Activated CD8-positive, alpha-beta memory T cell treated with anti-CD3 and anti-CD28 coated beads for 36 hours (primary cell): Measurements from ENCODE around the gene NKAIN4. TPM values are rescaled to one million over a fixed set of nuclear protein-coding genes. Genes with fewer than 3 reads are reported as not detected.

Experiments used
- CTCF ChIA-PET: fragments of 350-600 bp; sonication (Branson Sonifier 250); formaldehyde crosslinking; loops from one replicate; lab custom pipeline; 2021; ENCODE audit warnings: antibody characterized with exemption; lab: Charles Lee
- POLR2A ChIA-PET: fragments of 350-600 bp; sonication (Branson Sonifier 250); formaldehyde crosslinking; loops from one replicate; lab custom pipeline; 2021; ENCODE audit warnings: antibody characterized with exemption; lab: Charles Lee
- total RNA-seq, 2 experiments: library from RNA; stranded (reverse); gene quantifications; one replicate each; pipeline ENCODE4 v1.2.3, GENCODE V29; 2021

NKAIN4 gene
- total RNA-seq, 2 experiments from 2014 or later = not detected

DNA sequence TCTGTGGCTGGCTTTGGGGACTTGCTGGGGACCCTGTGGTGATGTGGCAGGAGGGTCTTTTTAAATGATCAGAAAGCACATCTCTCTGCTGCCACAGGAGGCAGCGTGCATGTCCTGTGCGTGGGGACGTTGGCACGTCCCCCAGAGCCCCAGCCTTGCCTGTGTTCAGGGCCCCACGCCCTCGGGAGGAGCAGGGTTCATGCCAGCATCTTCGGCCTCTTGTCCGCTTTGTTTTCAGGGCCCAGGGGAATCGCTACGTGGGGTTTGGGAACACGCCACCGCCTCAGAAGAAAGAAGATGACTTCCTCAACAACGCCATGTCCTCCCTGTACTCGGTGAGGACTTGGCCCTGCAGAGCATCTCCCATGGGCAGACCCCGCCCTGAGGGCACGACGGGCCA is 24.4 kb upstream of the NKAIN4 start:
- ChIA-PET CTCF (no interaction called here), POLR2A (no interaction called here)

- ChIA-PET CTCF (no interaction called here), POLR2A (no interaction called here)
Observed at GRCh38 chr20:63277466-63278272, 23.4 kb upstream of the NKAIN4 start.

GRCh38 chr20:63276956-63277355 is 22.7 kb upstream of the NKAIN4 start:
- POLR2A ChIA-PET = no interaction called here
- CTCF ChIA-PET = interaction anchor here (0.6 kb wide), 1 partner anchor 376 kb away, joined by 4 read pairs; no protein-coding TSS in a partner anchor

GRCh38 chr20:63275825-63276224 is 21.6 kb upstream of the NKAIN4 start:
- POLR2A ChIA-PET = no interaction called here
- CTCF ChIA-PET = interaction anchor here (0.6 kb wide), 1 partner anchor 75 kb away, joined by 3 read pairs; no protein-coding TSS in a partner anchor

- CTCF ChIA-PET = interaction anchor here (0.7 to 1.0 kb wide), 2 partner anchors 221 to 222 kb away, joined by 3 read pairs; no protein-coding TSS in a partner anchor
- POLR2A ChIA-PET = no interaction called here
Observed at GRCh38 chr20:63274381-63275228, 20.3 kb upstream of the NKAIN4 start.

DNA sequence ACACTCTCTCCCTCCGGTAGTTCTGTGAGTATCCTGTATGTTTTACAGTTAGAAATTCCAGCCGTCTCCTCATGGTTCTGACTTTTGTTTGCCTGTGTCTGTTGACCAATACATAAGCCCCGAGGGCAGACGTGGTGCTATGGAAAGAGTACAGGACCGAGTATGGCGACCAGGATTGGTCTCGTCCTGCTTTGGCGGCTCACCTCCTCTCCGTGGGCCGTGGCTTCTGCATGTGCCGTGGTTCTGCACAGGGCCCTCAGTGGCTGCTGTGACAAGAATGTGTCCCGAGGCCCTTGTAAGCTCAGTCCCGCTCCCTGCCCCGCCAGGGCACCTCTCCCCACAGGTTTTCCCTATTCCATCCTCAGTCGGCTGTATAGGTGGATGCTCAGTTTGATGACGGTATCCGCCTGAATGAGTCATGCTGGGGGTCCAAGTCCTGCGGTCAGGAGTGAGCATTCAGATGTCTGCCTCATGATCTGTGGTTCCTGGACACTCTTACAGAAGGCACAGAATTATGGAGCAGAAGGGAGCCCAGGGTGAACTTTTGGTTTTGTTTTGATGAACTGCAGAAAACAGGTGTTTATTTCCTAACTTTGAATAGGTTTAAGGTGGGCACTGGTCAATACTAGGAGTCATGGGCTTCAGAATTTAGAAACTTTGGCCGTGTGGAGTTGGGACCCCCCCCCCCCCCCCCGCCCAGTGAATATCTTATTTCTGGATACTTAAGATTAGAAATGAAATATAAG is 19.5 kb upstream of the NKAIN4 start:
- ChIA-PET CTCF (interaction anchor here (0.6 to 2.2 kb wide), 4 partner anchors 51 to 747 kb away, joined by 3 to 8 read pairs (median 3); no protein-coding TSS in a partner anchor), POLR2A (interaction anchor here (0.6 kb wide), 1 partner anchor 21 kb away, joined by 3 read pairs; no protein-coding TSS in a partner anchor)

DNA sequence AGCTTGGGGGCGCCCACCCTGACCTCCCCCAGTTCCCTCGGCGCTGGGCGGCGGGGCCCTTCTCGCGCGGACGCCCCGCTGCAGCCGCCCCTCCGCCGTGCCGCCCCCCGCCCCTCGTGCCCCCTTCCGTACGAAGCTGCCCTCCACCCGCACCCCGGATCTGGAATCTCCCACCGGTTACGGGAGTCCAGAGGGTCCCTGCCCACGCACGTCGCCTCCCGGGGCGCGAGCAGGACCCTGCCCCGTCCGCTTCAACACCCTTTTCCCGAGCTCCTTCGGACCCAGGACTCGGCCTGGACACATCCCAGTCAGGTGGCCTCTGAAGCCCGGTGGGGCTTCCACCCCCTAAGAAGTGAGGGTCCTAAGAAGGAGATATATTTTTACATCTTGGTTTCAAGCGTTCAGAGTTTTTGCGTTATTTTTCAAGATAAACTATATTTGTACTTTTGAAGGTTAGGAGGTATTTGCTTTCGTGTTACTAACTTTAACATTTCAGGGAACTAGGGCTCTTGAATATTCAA is 18.9 kb upstream of the NKAIN4 start:
- ChIA-PET POLR2A (interaction anchor here (0.6 to 1.0 kb wide), 2 partner anchors 11 to 21 kb away, joined by 3 to 5 read pairs; no protein-coding TSS in a partner anchor), CTCF (interaction anchor here (0.6 to 2.2 kb wide), 4 partner anchors 19 to 746 kb away, joined by 3 to 8 read pairs (median 4); no protein-coding TSS in a partner anchor)

- POLR2A ChIA-PET = interaction anchor here (0.6 to 1.0 kb wide), 2 partner anchors 12 to 623 kb away, joined by 3 to 5 read pairs; no protein-coding TSS in a partner anchor
- CTCF ChIA-PET = interaction anchor here (2.1 to 2.2 kb wide), 2 partner anchors 19 to 49 kb away, joined by 4 to 8 read pairs; no protein-coding TSS in a partner anchor
Observed at GRCh38 chr20:63272105-63273058, 18.1 kb upstream of the NKAIN4 start, which contains the start of gene ARFGAP1. Gene ARFGAP1, plus strand, starts transcription at chr20:63272813. Its CDS starts 2,768 bp downstream, at chr20:63275581.

DNA sequence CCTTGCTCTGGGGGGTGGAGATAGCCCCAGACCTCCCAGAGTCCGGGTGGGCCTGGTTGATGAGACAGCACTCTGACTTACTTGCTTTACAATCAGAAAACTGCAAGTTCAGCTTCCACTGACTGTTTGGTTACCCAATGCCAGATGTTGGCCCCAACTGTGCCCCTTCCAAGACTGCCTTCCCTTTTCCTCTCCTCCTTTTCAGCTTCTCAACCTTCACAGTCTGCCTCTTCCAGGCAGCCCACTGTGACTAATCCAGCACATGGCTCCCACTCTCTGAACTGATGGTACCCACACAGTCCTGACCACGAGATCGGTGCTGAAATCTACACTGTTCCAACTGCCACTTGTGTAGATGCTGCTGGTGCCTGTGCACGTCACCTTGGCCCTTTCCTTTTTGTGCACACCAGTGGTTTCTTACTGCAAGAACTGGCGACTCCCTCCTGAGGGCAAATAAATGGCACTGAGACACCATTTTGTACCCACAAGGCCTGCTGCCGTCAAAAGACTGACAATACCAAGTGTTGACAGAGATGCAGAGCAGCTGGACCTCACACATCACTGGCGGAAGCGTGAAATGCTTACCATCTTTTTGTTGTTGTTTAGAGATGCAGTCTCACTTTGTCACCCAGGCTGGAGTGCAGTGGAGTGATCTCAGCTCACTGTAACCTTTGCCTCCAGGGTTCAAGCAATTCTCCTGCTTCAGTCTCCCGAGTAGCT is 16.5 kb upstream of the NKAIN4 start:
- CTCF ChIA-PET = interaction anchor here (2.1 kb wide), 1 partner anchor 21 kb away, joined by 4 read pairs; no protein-coding TSS in a partner anchor
- POLR2A ChIA-PET = no interaction called here

DNA sequence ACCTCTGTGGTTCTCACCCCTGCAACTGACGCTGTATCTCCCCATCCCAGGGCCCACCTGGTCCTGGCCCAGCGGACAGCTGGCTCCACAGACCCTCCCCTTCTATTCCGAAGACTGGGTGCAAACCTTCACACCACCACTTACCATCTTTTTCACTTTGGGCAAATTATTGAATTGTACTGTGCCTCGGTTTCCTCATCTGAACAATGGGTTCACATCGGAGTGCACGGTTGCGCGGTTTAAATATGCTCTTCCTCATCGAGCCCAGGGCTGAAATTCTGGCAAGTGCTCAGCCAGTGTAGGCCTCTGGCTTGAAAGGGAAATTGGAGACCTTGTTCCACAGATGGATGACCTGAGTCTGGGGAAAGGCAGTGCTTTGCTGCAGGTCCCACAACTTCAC is 15.5 kb upstream of the NKAIN4 start:
- POLR2A ChIA-PET = no interaction called here

GRCh38 chr20:63268671-63269439 is 14.6 kb upstream of the NKAIN4 start:
- ChIA-PET POLR2A (no interaction called here), CTCF (interaction anchor here (1.4 kb wide), 1 partner anchor 23 kb away, joined by 3 read pairs; no protein-coding TSS in a partner anchor)

More for the DNA sequence above, 15.5 kb upstream of the NKAIN4 start:
- CTCF ChIA-PET = no interaction called here

DNA sequence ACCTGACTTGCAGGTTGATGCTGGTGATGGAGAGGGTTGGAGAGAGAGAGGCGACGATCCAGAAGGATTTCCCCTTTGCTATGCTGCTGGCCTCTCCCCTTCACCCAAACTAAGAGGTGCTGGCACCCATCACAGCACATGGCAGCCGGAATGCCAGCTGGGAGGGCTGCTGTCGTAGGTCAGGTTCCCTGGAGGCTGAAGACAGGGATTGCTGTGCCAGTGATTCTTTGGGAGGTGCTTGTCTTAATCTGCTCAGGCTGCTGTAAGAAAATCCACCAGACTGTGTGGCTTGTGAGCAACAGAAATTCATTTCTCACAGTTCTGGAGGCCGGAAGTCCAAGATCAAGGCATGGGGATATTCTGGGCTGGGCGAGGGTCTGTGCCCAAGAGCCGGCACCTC is 14.0 kb upstream of the NKAIN4 start:
- CTCF ChIA-PET = interaction anchor here (1.4 kb wide), 1 partner anchor 24 kb away, joined by 3 read pairs; no protein-coding TSS in a partner anchor
- POLR2A ChIA-PET = no interaction called here

- POLR2A ChIA-PET = no interaction called here
- CTCF ChIA-PET = no interaction called here
Observed at GRCh38 chr20:63267691-63268090, 13.4 kb upstream of the NKAIN4 start.

- CTCF ChIA-PET = no interaction called here
- POLR2A ChIA-PET = no interaction called here
Observed at GRCh38 chr20:63265891-63266515, 11.7 kb upstream of the NKAIN4 start.

DNA sequence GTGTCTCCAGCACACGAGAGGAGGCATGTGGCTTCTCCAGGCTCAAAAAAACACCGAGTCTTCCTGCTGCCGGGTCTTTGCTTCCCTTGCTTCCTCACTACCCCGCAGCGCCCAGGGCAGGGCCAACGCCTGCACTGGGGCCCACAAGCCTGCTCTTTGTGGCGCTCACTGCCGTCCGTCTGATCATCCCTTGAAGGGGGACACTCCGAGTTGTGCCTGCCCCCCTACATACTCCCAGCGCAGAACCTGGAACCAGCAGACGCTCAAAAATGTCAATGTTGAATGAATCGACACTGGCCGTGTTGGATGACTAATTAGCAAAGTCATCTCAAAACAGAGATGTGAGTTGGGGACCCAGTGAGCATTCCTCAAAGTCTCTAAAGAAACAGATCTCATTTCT is 10.3 kb upstream of the NKAIN4 start:
- ChIA-PET CTCF (no interaction called here), POLR2A (no interaction called here)
